HFF-Myc (cell line): ENCODE data around the gene PHOX2A.

Experiments
- DNase-seq: peaks from one replicate; pipeline ENCODE4 v3.0.0-alpha.2; 2011; ENCODE audit warnings: low read depth; ENCODE audit errors: extremely low read depth
- H3K4me3 ChIP-seq: replicated peaks from 2 replicates; pipeline ENCODE4 v1.5.1; 2011; ENCODE audit warnings: low read depth, mild to moderate bottlenecking, control low read depth, low read length
- TF ChIP-seq, protein P1 (sequence below): IDR thresholded peaks from 2 replicates; pipeline ENCODE4 v1.5.1; 2012; ENCODE audit warnings: mild to moderate bottlenecking, low read depth, low read length, control low read depth; ENCODE audit errors: missing control alignments

PHOX2A gene

DNA sequence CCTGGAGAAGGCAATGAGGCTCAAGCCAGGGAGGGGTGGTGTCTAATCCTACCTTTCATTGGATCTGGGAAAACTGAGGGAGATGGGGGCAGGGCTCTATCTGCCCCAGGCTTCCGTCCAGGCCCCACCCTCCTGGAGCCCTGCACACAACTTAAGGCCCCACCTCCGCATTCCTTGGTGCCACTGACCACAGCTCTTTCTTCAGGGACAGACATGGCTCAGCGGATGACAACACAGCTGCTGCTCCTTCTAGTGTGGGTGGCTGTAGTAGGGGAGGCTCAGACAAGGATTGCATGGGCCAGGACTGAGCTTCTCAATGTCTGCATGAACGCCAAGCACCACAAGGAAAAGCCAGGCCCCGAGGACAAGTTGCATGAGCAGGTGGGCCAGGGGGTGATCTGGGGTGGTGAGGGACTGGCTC lies 52.0 kb downstream of the PHOX2A start, which contains the start of gene FOLR1:
Gene FOLR1 (plus strand): TSS at position 180 of the 421 bp plus-strand sequence. CDS start 34 bp downstream, at position 214.
- no peak for DNase-seq
- TF ChIP-seq, protein P1, sequence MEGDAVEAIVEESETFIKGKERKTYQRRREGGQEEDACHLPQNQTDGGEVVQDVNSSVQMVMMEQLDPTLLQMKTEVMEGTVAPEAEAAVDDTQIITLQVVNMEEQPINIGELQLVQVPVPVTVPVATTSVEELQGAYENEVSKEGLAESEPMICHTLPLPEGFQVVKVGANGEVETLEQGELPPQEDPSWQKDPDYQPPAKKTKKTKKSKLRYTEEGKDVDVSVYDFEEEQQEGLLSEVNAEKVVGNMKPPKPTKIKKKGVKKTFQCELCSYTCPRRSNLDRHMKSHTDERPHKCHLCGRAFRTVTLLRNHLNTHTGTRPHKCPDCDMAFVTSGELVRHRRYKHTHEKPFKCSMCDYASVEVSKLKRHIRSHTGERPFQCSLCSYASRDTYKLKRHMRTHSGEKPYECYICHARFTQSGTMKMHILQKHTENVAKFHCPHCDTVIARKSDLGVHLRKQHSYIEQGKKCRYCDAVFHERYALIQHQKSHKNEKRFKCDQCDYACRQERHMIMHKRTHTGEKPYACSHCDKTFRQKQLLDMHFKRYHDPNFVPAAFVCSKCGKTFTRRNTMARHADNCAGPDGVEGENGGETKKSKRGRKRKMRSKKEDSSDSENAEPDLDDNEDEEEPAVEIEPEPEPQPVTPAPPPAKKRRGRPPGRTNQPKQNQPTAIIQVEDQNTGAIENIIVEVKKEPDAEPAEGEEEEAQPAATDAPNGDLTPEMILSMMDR: no peak
- H3K4me3 ChIP-seq: no peak within 1 kb of the TSS

DNA sequence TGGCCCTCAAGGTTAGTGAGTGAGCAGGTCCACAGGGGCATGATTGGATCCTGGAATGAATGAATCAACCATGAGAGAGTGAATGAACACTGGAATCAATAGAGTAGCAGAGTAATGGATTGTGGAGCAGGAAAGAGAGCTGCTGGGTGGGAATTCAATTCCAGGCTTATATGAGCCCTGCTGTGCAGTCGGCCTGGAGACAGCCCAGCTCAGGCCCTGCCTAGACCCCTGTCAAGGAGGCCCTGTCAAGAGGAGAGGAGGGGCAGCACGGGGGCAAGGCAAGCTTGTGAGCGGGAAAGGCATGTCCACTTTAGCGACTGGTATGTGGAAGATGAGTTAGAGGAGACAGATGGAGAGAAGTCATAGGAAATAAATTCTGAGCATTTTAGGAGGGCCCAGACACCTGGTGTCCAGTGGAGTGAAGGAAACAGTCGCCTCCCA lies 53.3 kb downstream of the PHOX2A start:
- H3K4me3 ChIP-seq: no peak overlapping the region
- no peak for DNase-seq
- TF ChIP-seq, protein P1: no peak

DNA sequence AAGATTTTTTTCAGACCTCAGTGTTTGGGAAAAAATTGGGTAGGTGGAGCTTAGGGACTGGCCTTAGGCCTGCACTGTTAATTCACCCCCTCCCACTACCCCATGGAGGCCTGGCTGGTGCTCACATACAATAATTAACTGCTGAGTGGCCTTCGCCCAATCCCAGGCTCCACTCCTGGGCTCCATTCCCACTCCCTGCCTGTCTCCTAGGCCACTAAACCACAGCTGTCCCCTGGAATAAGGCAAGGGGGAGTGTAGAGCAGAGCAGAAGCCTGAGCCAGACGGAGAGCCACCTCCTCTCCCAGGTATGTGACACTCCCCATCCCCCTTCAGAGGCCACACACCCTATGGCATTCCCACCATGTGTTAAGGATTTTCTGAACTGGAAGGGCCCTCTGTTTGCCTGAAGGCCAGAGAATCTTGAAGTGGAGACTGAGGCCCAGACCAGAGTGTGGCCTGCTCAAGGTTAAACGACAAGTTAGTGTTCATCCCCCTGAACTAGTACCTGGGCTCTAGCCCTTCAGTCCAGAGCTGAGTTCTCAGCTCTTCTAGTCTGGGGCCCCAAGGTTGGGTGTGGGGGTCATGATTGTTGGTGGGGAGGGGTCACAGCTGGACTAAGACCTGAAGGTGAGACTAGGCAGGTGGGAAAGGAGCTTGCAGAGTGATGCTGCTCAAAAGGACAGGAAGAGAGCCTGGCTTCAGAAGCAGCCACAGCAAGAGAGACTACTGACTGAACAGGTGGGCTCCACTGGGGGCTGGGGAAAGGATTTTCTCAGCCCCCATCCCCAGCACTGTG lies 54.3 kb downstream of the PHOX2A start:
- no peak overlapping the region for H3K4me3 ChIP-seq
- DNase-seq: no peak
- TF ChIP-seq, protein P1: no peak
